Lower lobe of right lung (tissue), 2 donors: ENCODE data around the gene MINDY1. TPM values are rescaled to one million over a fixed set of nuclear protein-coding genes. Genes with fewer than 3 reads are reported as not detected.

Source experiments
- ATAC-seq, 2 donors: fragments of 200-7000 bp; cut with Tn5 transposase; one replicate each; pipeline ENCODE4 v1.9.1; 2020 to 2022; ENCODE audit warnings: mild to moderate bottlenecking in 2 of 2, moderate library complexity in 2 of 2
- DNase-seq: peaks from one replicate; pipeline ENCODE4 v3.0.0-alpha.2; 2020
- H3K27ac ChIP-seq: fragments of 200-600 bp; one replicate; pipeline ENCODE4 v1.8.0; 2022
- H3K27me3 ChIP-seq: fragments of 200-600 bp; one replicate; pipeline ENCODE4 v1.8.0; 2022; ENCODE audit warnings: low read depth
- H3K36me3 ChIP-seq: fragments of 200-600 bp; one replicate; pipeline ENCODE4 v1.8.0; 2022; ENCODE audit warnings: mild to moderate bottlenecking
- H3K4me1 ChIP-seq: fragments of 200-600 bp; one replicate; pipeline ENCODE4 v1.8.0; 2022
- H3K4me3 ChIP-seq: fragments of 200-600 bp; one replicate; pipeline ENCODE4 v1.8.0; 2022; ENCODE audit warnings: mild to moderate bottlenecking
- H3K9me3 ChIP-seq: fragments of 200-600 bp; one replicate; pipeline ENCODE4 v1.8.0; 2022
- intact Hi-C: fragments of 100-400 bp; cut with DNase I; formaldehyde crosslinking; loops from one replicate; pipeline ENCODE4 v1.11.0; 2022
- total RNA-seq: library from RNA; stranded (reverse); fragmentation: NEBNext Ultra II Directional; extraction: Animal tissue kit (Norgen Biotek cat#: 25700); gene quantifications from one replicate; pipeline ENCODE4 v1.2.1, GENCODE V29; 2021
- TF ChIP-seq, protein P1 (sequence below): fragments of 200-600 bp; IDR thresholded peaks from one replicate; pipeline ENCODE4 v1.8.0; 2022; ENCODE audit warnings: antibody characterized with exemption, mild to moderate bottlenecking
- donor health status: DM: no; HTN: yes; CAD: no; lungs with severe emphysema.

MINDY1 gene
- total RNA-seq, 1 donor from 2014 or later = 27.8 TPM

DNA sequence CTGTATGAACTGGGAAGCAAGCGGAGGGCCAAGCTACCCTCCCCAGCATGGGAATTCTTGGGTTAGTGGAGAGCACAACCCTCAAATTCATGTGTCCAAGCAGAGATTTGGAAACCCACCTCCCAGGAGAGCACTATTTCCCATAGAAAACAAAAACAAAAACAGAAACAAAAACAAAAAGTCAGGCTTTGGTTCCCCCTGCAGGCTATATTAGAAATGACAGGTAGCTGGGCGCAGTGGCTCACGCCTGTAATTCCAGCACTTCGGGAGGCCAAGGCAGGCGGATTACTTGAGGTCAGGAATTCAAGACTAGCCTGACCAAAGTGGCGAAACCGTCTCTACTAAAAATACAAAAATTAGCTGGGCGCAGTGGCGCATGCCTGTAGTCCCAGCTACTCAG lies 10.8 kb downstream of the MINDY1 start:
- peak; percentile 66 to 74 for ATAC-seq
- peak overlapping the region; percentile 28 for H3K27ac ChIP-seq
- TF ChIP-seq, protein P1, sequence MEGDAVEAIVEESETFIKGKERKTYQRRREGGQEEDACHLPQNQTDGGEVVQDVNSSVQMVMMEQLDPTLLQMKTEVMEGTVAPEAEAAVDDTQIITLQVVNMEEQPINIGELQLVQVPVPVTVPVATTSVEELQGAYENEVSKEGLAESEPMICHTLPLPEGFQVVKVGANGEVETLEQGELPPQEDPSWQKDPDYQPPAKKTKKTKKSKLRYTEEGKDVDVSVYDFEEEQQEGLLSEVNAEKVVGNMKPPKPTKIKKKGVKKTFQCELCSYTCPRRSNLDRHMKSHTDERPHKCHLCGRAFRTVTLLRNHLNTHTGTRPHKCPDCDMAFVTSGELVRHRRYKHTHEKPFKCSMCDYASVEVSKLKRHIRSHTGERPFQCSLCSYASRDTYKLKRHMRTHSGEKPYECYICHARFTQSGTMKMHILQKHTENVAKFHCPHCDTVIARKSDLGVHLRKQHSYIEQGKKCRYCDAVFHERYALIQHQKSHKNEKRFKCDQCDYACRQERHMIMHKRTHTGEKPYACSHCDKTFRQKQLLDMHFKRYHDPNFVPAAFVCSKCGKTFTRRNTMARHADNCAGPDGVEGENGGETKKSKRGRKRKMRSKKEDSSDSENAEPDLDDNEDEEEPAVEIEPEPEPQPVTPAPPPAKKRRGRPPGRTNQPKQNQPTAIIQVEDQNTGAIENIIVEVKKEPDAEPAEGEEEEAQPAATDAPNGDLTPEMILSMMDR = peak; percentile 91
- H3K27me3 ChIP-seq = no peaks in the 10 kb centered on the region
- intact Hi-C loops = no loop called here
- no peaks in the 10 kb centered on the region for H3K9me3 ChIP-seq
- no peak for DNase-seq
- H3K36me3 ChIP-seq = peaks cover 45% of the 10 kb centered on the region
- peak overlapping the region; percentile 8 for H3K4me3 ChIP-seq
- H3K4me1 ChIP-seq = peaks cover 13% of the 10 kb centered on the region

DNA sequence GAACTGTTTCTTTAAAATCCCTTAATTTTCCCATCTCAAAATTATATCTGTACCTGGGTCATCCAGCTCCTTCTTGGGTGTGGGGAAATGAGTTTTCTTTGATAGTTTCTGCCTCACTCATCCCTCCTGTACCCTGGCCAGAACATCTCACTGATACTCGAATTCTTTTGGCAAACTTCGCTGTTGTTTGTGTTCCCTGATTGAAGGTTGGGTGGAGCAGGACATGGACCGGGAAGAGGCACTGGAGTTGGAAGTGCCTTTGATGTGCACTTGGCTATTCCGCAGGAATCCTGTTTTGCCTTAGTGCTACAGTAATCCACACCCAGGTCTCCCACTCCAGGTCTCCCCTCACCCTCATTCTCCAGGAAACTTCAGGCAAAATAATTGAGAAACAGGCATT lies 11.2 kb downstream of the MINDY1 start:
- intact Hi-C loops = no loop called here
- ATAC-seq (peak in 1 of 2 donors; percentile 17), DNase-seq (no peak)
- Histone ChIP-seq H3K4me1 (peaks cover 13% of the 10 kb centered on the region), H3K9me3 (no peaks in the 10 kb centered on the region), H3K27me3 (no peaks in the 10 kb centered on the region), H3K27ac (peak overlapping the region; percentile 28), H3K36me3 (peaks cover 41% of the 10 kb centered on the region), H3K4me3 (peak overlapping the region; percentile 8)
- TF ChIP-seq, protein P1 = no peak

GRCh38 chr1:150994248-150994647 lies 12.5 kb downstream of the MINDY1 start:
- no peaks in the 10 kb centered on the region for H3K9me3 ChIP-seq
- intact Hi-C loops = no loop called here
- no peaks in the 10 kb centered on the region for H3K27me3 ChIP-seq
- TF ChIP-seq, protein P1 = no peak
- H3K4me3 ChIP-seq = no peak overlapping the region
- peaks cover 28% of the 10 kb centered on the region for H3K36me3 ChIP-seq
- no peak for DNase-seq
- H3K4me1 ChIP-seq = peaks cover 13% of the 10 kb centered on the region
- H3K27ac ChIP-seq = no peak overlapping the region
- ATAC-seq = no peak

GRCh38 chr1:150992626-150993025 lies 14.1 kb downstream of the MINDY1 start:
- H3K4me1 ChIP-seq = peaks cover 13% of the 10 kb centered on the region
- H3K36me3 ChIP-seq = peaks cover 12% of the 10 kb centered on the region
- DNase-seq (no peak), ATAC-seq (no peak)
- H3K4me3 ChIP-seq = no peak overlapping the region
- intact Hi-C loops = no loop called here
- H3K9me3 ChIP-seq = no peaks in the 10 kb centered on the region
- no peak overlapping the region for H3K27ac ChIP-seq
- TF ChIP-seq, protein P1 = no peak
- no peaks in the 10 kb centered on the region for H3K27me3 ChIP-seq

DNA sequence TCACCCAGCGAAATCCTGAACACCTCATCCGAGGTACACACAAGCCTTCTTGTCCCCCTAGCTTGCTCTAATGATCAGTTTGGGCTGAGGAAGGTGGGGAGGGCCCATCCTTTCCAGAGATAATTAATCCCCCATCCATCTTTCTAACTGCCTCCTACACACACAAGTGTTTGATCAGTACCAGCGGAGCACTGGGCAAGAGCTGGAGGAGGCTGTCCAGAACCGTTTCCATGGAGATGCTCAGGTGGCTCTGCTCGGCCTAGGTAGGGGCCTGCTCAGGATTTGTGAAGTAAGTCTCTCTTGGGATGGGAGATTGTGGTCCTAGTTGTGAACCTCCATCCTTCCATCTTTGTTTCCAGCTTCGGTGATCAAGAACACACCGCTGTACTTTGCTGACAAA lies 18.8 kb downstream of the MINDY1 start:
- TF ChIP-seq, protein P1 = no peak

More for the DNA sequence above, 18.8 kb downstream of the MINDY1 start:
- intact Hi-C loops = no loop called here
- H3K9me3 ChIP-seq = no peaks in the 10 kb centered on the region
- no peaks in the 10 kb centered on the region for H3K36me3 ChIP-seq
- ATAC-seq (no peak), DNase-seq (no peak)
- no peaks in the 10 kb centered on the region for H3K4me1 ChIP-seq
- no peak overlapping the region for H3K4me3 ChIP-seq
- H3K27me3 ChIP-seq = no peaks in the 10 kb centered on the region
- H3K27ac ChIP-seq = no peak overlapping the region
